H1 (cell line): ENCODE results near the gene UPP1. TPM values are rescaled to one million over a fixed set of nuclear protein-coding genes. Genes with fewer than 3 reads are reported as not detected.

Source experiments
- CTCF ChIA-PET: fragments of 300-600 bp; sonication (Branson Sonifier 250); formaldehyde crosslinking; loops from one replicate; lab custom pipeline; 2021; ENCODE audit not compliant: partially characterized antibody; lab: Charles Lee
- POLR2A ChIA-PET: fragments of 300-600 bp; sonication (Branson Sonifier 250); formaldehyde crosslinking; loops from one replicate; lab custom pipeline; 2021; ENCODE audit warnings: inconsistent platforms; ENCODE audit not compliant: partially characterized antibody; lab: Charles Lee
- DNase-seq, 2 experiments: peaks; one replicate each; pipeline versions ENCODE4 v3.0.0 to v3.0.0-alpha.2; 2010 to 2022; ENCODE audit warnings: low spot score in 2 of 2, low read depth in 1 of 2, mixed read lengths in 1 of 2
- FAIRE-seq: peaks from 2 replicates; lab custom pipeline; 2011; peaks lifted over from hg19 to GRCh38; lab: Jason Lieb, UNC
- H2AFZ ChIP-seq: 2 replicates; pipeline ENCODE4 v1.8.1; 2012; ENCODE audit warnings: low read length, inconsistent platforms
- H2AK5ac ChIP-seq: 2 replicates; pipeline ENCODE4 v1.6.1; 2013; ENCODE audit warnings: low read depth, low read length
- H2BK120ac ChIP-seq: replicated peaks from 2 replicates; pipeline ENCODE3; 2013; ENCODE audit warnings: low read depth, low read length, inconsistent platforms
- H2BK12ac ChIP-seq: 2 replicates; pipeline ENCODE4 v1.6.1; 2013; ENCODE audit warnings: low read depth, low read length
- H2BK15ac ChIP-seq: 2 replicates; pipeline ENCODE4 v1.6.1; 2013; ENCODE audit warnings: low read length
- H2BK20ac ChIP-seq: 2 replicates; pipeline ENCODE4 v1.6.1; 2013; ENCODE audit warnings: low read length
- H2BK5ac ChIP-seq: 2 replicates; pipeline ENCODE4 v1.6.1; 2013; ENCODE audit warnings: low read depth, low read length
- H3K14ac ChIP-seq: 2 replicates; pipeline ENCODE4 v1.6.1; 2013; ENCODE audit warnings: inconsistent platforms; ENCODE audit not compliant: insufficient read length
- H3K18ac ChIP-seq: 2 replicates; pipeline ENCODE4 v1.6.1; 2013; ENCODE audit warnings: low read length; ENCODE audit errors: extremely low read depth
- H3K23ac ChIP-seq: 2 replicates; pipeline ENCODE4 v1.6.1; 2013; ENCODE audit warnings: inconsistent platforms; ENCODE audit not compliant: insufficient read length
- H3K23me2 ChIP-seq: 2 replicates; pipeline ENCODE4 v1.6.1; 2013; ENCODE audit warnings: low read depth, low read length
- H3K27ac ChIP-seq: 2 replicates; pipeline ENCODE4 v1.6.1; 2011; ENCODE audit warnings: low read depth, low read length, inconsistent platforms
- H3K27me3 ChIP-seq, 4 experiments: replicated peaks in 1 of 4; 1 replicate in 1 of 4; 2 replicates in 3 of 4; pipeline versions ENCODE4 v1.6.1 to v1.8.1; 2011 to 2013; ENCODE audit warnings: low read length in 3 of 4, mild to moderate bottlenecking in 3 of 4, inconsistent platforms in 2 of 4, mixed read lengths in 2 of 4, moderate library complexity in 1 of 4; ENCODE audit not compliant: control insufficient read depth in 3 of 4, insufficient read depth in 3 of 4; ENCODE audit errors: extremely low read depth in 1 of 4
- H3K36me3 ChIP-seq, 4 experiments: 2 replicates each; pipeline versions ENCODE4 v1.6.1 to v1.8.1; 2011 to 2013; ENCODE audit warnings: mild to moderate bottlenecking in 4 of 4, low read length in 3 of 4, moderate library complexity in 2 of 4, control low read depth in 1 of 4, inconsistent platforms in 1 of 4; ENCODE audit not compliant: insufficient read depth in 4 of 4, control insufficient read depth in 2 of 4
- H3K4ac ChIP-seq: replicated peaks from 2 replicates; pipeline ENCODE3; 2013; ENCODE audit warnings: low read length, low read depth, mixed read lengths, inconsistent platforms; ENCODE audit not compliant: insufficient read length
- H3K4me1 ChIP-seq, 4 experiments: replicated peaks in 1 of 4; 1 replicate in 1 of 4; 2 replicates in 3 of 4; pipeline versions ENCODE4 v1.6.1 to v1.8.1; 2011 to 2013; ENCODE audit warnings: low read length in 3 of 4, inconsistent platforms in 2 of 4, mixed read lengths in 1 of 4; ENCODE audit not compliant: insufficient read depth in 4 of 4, control insufficient read depth in 3 of 4
- H3K4me2 ChIP-seq, 2 experiments: 2 replicates each; pipeline versions ENCODE4 v1.6.1 to v1.8.1; 2011 to 2013; ENCODE audit warnings: low read depth in 2 of 2, low read length in 2 of 2, control low read depth in 1 of 2, inconsistent platforms in 1 of 2, mild to moderate bottlenecking in 1 of 2; ENCODE audit not compliant: insufficient read depth in 1 of 2
- H3K4me3 ChIP-seq, 4 experiments: fragments of 200-600, 300-600 bp in 1 of 4; sonication (generic), shearing (Covaris generic), sonication (Bioruptor Twin) in 1 of 4; 2 replicates each; pipeline versions ENCODE4 v1.5.1 to v1.8.1; 2011 to 2016; ENCODE audit warnings: low read length in 4 of 4, low read depth in 3 of 4, control low read depth in 2 of 4, inconsistent platforms in 2 of 4, mild to moderate bottlenecking in 2 of 4, mixed read lengths in 1 of 4, moderate library complexity in 1 of 4; ENCODE audit not compliant: insufficient read depth in 2 of 4; ENCODE audit errors: extremely low read depth in 1 of 4
- H3K56ac ChIP-seq: replicated peaks from 2 replicates; pipeline ENCODE3; 2013; ENCODE audit warnings: low read depth, mild to moderate bottlenecking, mixed read lengths, low read length, inconsistent platforms; ENCODE audit not compliant: insufficient read length
- H3K79me1 ChIP-seq: 2 replicates; pipeline ENCODE4 v1.6.1; 2013; ENCODE audit warnings: low read depth, low read length, control low read depth
- H3K79me2 ChIP-seq, 2 experiments: 2 replicates each; pipeline versions ENCODE4 v1.6.1 to v1.8.1; 2012 to 2013; ENCODE audit warnings: low read length in 2 of 2, mild to moderate bottlenecking in 2 of 2, inconsistent platforms in 1 of 2; ENCODE audit not compliant: insufficient read depth in 2 of 2, control insufficient read depth in 1 of 2
- H3K9ac ChIP-seq, 4 experiments: replicated peaks in 1 of 4; 1 replicate in 1 of 4; 2 replicates in 3 of 4; pipeline versions ENCODE4 v1.6.1 to v1.8.1; 2011 to 2013; ENCODE audit warnings: low read depth in 3 of 4, low read length in 3 of 4, control low read depth in 2 of 4, mild to moderate bottlenecking in 2 of 4, moderate library complexity in 2 of 4, inconsistent platforms in 1 of 4; ENCODE audit errors: extremely low read depth in 1 of 4
- H3K9me3 ChIP-seq, 2 experiments: 2 replicates each; pipeline versions ENCODE4 v1.6.1 to v1.8.1; 2012 to 2013; ENCODE audit warnings: mild to moderate bottlenecking in 2 of 2, moderate library complexity in 2 of 2, control low read depth in 1 of 2, inconsistent platforms in 1 of 2, low read depth in 1 of 2, low read length in 1 of 2, mixed read lengths in 1 of 2; ENCODE audit not compliant: insufficient read depth in 2 of 2
- H4K20me1 ChIP-seq, 2 experiments: replicated peaks in 1 of 2; 2 replicates each; pipeline versions ENCODE3 to v1.8.1; 2011 to 2013; ENCODE audit warnings: inconsistent platforms in 2 of 2, low read length in 2 of 2, mild to moderate bottlenecking in 1 of 2; ENCODE audit not compliant: insufficient read depth in 2 of 2, control insufficient read depth in 1 of 2
- H4K5ac ChIP-seq: 2 replicates; pipeline ENCODE4 v1.6.1; 2013; ENCODE audit warnings: low read length, low read depth, mixed read lengths, inconsistent platforms; ENCODE audit not compliant: insufficient read length
- H4K8ac ChIP-seq: 2 replicates; pipeline ENCODE4 v1.8.0; 2013; ENCODE audit warnings: mild to moderate bottlenecking, moderate library complexity, low read length, inconsistent platforms; ENCODE audit not compliant: insufficient read depth; ENCODE audit errors: extremely low read depth
- H4K91ac ChIP-seq: replicated peaks from 2 replicates; pipeline ENCODE3; 2013; ENCODE audit warnings: low read length, mixed read lengths, inconsistent platforms; ENCODE audit not compliant: insufficient read length
- CHD1 ChIP-seq: IDR thresholded peaks from 2 replicates; pipeline ENCODE4 v1.6.1; 2012; ENCODE audit warnings: low read depth, low read length, improper control_type of control experiment
- EZH2 ChIP-seq: fragments of 200-600 bp; sonication (generic); IDR thresholded peaks from 2 replicates; pipeline ENCODE4 v1.7.1; 2012; ENCODE audit warnings: low read depth, mild to moderate bottlenecking, moderate library complexity, low read length, inconsistent platforms; ENCODE audit not compliant: severe bottlenecking
- GTF2F1 ChIP-seq: IDR thresholded peaks from 2 replicates; pipeline ENCODE4 v1.6.1; 2012; ENCODE audit warnings: low read depth, low read length, improper control_type of control experiment, borderline replicate concordance
- SIN3A ChIP-seq, 2 experiments: IDR thresholded peaks in 1 of 2; conservative IDR thresholded peaks in 1 of 2; 2 replicates each; pipeline ENCODE4 v1.6.1; 2011 to 2012; ENCODE audit warnings: low read length in 2 of 2, improper control_type of control experiment in 1 of 2, low read depth in 1 of 2, mild to moderate bottlenecking in 1 of 2
- SIX5 ChIP-seq: IDR thresholded peaks from 2 replicates; pipeline ENCODE4 v1.6.1; 2011; ENCODE audit warnings: mild to moderate bottlenecking, low read depth, low read length
- TBP ChIP-seq: IDR thresholded peaks from 2 replicates; pipeline ENCODE4 v1.6.1; 2011; ENCODE audit warnings: low read depth, low read length, improper control_type of control experiment
- WGBS, 2 experiments: shearing (Covaris generic) in 1 of 2; methylation state at CpG; one replicate each; pipeline versions ENCODE4 v1.1.6 to v1.1.7; 2013 to 2015; ENCODE audit warnings: low lambda C conversion rate in 2 of 2, mixed read lengths in 2 of 2, inconsistent platforms in 1 of 2, low coverage in 1 of 2, missing lambda C conversion rate in 1 of 2; ENCODE audit not compliant: insufficient replicate concordance in 2 of 2, insufficient coverage in 1 of 2, insufficient read length in 1 of 2; ENCODE audit errors: extremely low coverage in 1 of 2, missing lambda C conversion rate in 1 of 2; 5-methylcytosine and 5-hydroxymethylcytosine counted together
- polyA plus RNA-seq, 7 experiments: library from polyadenylated mRNA; depleted of rRNA in 3 of 7; stranded (reverse) in 5 of 7; unstranded in 2 of 7; fragments of >200 nt in 5 of 7; fragments of 200-250 nt in 2 of 7; gene quantifications; 1 replicate in 5 of 7; 2 replicates in 1 of 7; 4 replicates in 1 of 7; pipeline versions ENCODE4 v1.2.1 to v1.2.3, GENCODE V29; 2011 to 2013; ENCODE audit warnings: missing spikeins in 2 of 7, mixed read lengths in 2 of 7
- total RNA-seq: library from RNA; stranded (reverse); fragmentation: NEBNext Ultra II Directional; extraction: Animal tissue kit (Norgen Biotek cat#: 25700); gene quantifications from 2 replicates; pipeline ENCODE4 v1.2.1, GENCODE V29; 2021

Gene UPP1
- total and polyA plus RNA-seq, 2 of the 8 experiments (the other 6 are each of a cell fraction or from before 2014, with no cell fraction given), result 40.7 to 46.2 TPM

DNA sequence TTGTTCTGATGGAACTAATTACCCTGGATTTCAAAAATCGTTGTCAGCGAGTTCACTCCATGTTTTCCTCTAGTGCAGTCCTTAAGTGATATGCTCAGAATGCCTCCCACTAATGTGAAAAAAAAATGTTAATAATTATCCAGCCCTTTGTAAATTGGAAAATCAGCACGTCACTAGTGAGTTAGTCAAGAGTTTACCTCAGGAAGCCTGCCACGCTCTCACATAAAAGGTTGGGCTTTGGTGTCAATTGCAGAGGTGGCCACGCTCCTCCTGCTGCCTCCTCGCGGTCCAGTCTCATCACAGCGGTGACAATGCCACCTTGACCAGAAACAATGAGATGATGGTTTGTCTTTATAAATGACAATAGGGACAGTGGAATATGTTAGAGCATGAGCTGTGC lies 22.5 kb downstream of the UPP1 start:
- H3K23me2 ChIP-seq, result no peaks in the 10 kb centered on the region; the same call in 1 of the 2 replicates
- H2BK120ac ChIP-seq, result no peak overlapping the region
- H4K91ac ChIP-seq, result no peak overlapping the region
- H3K79me1 ChIP-seq, result no peaks in the 10 kb centered on the region
- H2AFZ ChIP-seq, result no peak overlapping the region
- H3K56ac ChIP-seq, result no peak overlapping the region
- no peak for FAIRE-seq
- POLR2A ChIA-PET, result interaction anchor here (1.5 to 1.7 kb wide), 2 partner anchors 9 to 128 kb away, joined by 4 read pairs; no protein-coding TSS in a partner anchor
- H3K4me3 ChIP-seq, result no peak overlapping the region
- no peak overlapping the region for H3K4me2 ChIP-seq
- H2AK5ac ChIP-seq, result no peak overlapping the region
- no peak overlapping the region for H2BK20ac ChIP-seq
- H3K27ac ChIP-seq, result no peak overlapping the region
- no peak overlapping the region for H2BK5ac ChIP-seq
- peaks cover 7 to 23% (median 20%) of the 10 kb centered on the region in 4 experiments for H3K36me3 ChIP-seq
- no peak overlapping the region for H3K4ac ChIP-seq
- H2BK12ac ChIP-seq, result no peak overlapping the region
- H3K79me2 ChIP-seq, result no peaks in the 10 kb centered on the region
- H3K23ac ChIP-seq, result no peak overlapping the region
- H4K20me1 ChIP-seq, result peaks cover 0 to 2% of the 10 kb centered on the region in 2 experiments
- no peak for TF ChIP-seq TBP
- no peak for TF ChIP-seq CHD1
- TF ChIP-seq SIN3A (conservative IDR thresholded peaks at IDR 0.05 in 1 of 2, IDR thresholded peaks at IDR 0.05 in 1 of 2; ENCODE audit: low read depth in 1 of 2, low read length in 2 of 2), result no peak
- no peak for TF ChIP-seq SIX5
- TF ChIP-seq EZH2, result no peak
- no peak for TF ChIP-seq GTF2F1
- TF ChIP-seq, all 59 proteins: peak for 0
- no peak overlapping the region for H3K18ac ChIP-seq
- H3K9me3 ChIP-seq, result no peaks in the 10 kb centered on the region
- WGBS, 2 experiments, result 91% methylated on average over 8 of the region's 8 CpGs; no CpG with 5 or more reads in 1 of the 2 experiments
- CTCF ChIA-PET, result interaction anchor here (1.3 to 3.5 kb wide), 6 partner anchors 8 to 173 kb away, joined by 3 to 38 read pairs (median 8); no protein-coding TSS in a partner anchor
- H4K5ac ChIP-seq, result no peak overlapping the region
- no peak overlapping the region for H3K14ac ChIP-seq
- H3K4me1 ChIP-seq, result no peaks in the 10 kb centered on the region
- H3K9ac ChIP-seq, result no peak overlapping the region
- no peak overlapping the region for H2BK15ac ChIP-seq
- no peak overlapping the region for H4K8ac ChIP-seq
- no peak for DNase-seq
- no peaks in the 10 kb centered on the region; a peak in 1 of 7 replicates for H3K27me3 ChIP-seq
